GM18502 (cell line): ENCODE data around the gene COL24A1.
"Not testable (repeated sequence)": the region's sequence is repeated elsewhere in the genome, so short reads cannot be mapped to it uniquely, and the experiment has no call there.

Experiments
- ATAC-seq: cut with Tn5 transposase; IDR thresholded peaks from one replicate; pipeline ENCODE4 v1.9.1; 2021; ENCODE audit warnings: mild to moderate bottlenecking; ENCODE audit not compliant: unreplicated experiment, poor library complexity

The COL24A1 gene

DNA sequence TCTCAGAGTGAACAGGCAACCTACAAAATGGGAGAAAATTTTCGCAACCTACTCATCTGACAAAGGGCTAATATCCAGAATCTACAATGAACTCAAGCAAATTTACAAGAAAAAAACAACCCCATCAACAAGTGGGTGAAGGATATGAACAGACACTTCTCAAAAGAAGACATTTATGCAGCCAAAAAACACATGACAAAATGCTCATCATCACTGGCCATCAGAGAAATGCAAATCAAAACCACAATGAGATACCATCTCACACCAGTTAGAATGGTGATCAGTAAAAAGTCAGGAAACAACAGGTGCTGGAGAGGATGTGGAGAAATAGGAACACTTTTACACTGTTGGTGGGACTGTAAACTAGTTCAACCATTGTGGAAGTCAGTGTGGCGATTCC lies 323.4 kb downstream of the COL24A1 start:
- ATAC-seq: not testable (repeated sequence)

DNA sequence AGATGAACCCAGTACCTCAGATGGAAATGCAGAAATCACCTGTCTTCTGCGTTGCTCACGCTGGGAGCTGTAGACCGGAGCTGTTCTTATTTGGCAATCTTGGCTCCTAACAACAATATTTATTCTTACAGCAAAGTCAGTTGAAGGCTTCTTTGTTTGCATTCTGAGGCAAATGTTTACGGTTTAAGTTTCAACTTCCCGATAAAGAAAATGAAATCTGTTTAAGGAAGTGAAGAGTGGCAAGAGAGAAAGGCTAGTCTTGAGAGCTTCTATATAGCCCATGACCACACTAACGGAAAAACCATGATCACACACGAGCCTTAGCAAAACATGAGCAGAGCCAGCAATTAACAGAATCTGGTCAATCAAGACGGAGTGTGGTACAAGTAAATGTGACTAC lies 325.7 kb downstream of the COL24A1 start:
- ATAC-seq: no peak

DNA sequence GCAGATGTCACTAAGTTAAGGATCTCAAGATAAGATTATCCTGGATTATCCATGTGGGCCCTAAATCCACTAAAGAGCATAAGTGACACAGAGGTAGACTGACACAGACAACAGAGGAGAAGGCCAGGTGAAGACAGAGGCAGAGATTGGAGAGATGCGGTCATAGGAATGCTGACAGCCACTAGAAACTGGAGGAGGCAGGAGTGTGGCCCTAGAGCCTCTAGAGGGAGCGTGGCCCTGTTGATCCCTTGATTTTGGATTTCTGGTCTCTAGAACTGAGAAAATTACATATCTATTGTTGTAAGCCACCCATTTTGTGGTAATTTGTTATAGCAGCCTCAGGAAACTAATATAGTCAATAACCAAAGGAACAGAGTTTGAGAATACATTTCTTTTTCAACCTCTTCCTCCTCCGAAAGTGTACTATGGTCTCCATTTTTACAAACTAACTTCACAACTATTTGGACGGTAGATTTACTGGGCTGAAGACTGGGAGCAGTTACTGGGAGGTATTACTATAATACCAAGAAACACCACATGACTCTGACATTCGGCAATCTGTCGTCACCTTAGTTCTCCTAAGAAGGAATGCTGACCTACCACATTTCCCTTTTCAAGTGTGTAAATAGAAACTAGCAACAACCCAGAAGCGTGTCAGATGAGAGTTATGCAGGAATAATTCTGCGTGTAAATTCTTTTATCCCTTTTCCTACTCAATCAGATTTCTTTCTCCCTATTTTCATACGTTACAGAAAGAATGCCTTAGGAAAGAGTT lies 332.3 kb downstream of the COL24A1 start:
- ATAC-seq: no peak

DNA sequence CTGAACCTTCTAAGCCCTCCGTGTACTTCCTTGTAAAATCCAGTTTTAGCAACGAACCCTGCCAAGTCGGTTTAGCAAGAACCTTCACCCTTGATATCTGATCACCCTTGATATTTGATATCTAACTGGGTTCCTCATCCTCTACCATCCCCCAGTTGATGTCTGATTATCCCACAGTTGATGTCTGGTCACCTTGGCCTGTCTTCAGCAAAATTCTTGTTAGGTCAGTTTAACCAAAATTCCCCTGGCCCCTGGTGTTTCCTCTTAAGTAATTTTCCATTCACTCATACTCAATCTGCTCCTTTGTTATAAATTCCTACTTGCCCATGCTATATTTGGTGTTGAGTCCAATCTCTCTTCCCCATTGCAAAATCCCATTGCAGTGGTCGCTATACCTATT lies 333.9 kb downstream of the COL24A1 start:
- no peak for ATAC-seq

DNA sequence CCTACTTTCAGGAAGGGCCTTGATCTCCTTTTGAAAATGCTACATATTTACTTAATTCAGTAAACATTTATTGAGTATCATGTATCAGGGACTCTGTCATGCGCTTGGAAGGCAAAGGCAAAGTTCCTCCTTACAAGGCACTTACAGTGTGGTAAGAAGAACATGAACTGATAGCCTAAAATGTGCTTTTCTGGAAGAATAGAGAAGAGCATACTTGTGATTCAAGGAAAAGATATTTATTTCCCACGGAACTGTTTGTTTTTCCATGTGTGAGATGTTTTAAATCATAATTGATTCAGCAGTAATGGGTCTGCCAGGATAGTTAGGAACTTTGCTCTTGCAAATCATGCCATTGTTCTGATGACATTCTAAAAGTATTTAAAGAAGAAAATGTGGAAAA lies 338.2 kb downstream of the COL24A1 start:
- no peak for ATAC-seq

DNA sequence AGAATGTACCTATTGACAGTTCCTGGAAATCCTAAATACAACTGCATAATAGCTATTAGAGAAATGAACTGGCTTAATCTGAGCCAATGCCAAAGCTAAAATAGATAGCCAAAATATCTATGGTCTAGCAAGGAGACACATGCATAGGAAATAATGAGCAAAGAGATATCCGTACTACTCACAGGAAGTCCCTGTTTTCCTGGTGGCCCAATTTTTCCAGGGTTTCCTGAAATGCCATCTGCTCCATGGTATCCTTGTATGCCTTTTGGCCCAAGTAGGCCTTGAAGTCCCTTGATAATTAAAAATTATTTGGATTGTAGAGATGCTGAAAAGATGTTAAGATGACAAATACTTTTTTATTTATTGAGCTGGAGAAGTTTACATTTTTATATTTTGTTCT lies 340.0 kb downstream of the COL24A1 start:
- ATAC-seq: no peak

DNA sequence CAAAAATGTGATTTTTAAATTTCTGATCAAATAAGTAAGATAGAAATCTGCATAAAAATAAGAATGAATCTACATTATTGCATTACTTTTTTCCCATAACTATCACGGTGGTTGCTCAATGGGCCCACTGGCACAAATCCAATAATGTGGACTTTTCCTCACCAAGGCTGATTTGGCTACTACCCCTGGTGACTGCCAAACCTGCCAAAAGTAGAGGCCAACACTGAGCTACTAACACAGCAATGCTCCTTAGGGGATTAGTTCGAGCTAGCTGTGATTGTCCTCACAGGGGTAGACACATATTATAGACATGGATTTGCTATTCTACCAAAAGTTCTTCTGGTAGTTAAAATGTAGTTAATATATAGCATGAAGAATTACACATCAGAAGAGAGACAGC lies 340.7 kb downstream of the COL24A1 start:
- ATAC-seq: no peak

DNA sequence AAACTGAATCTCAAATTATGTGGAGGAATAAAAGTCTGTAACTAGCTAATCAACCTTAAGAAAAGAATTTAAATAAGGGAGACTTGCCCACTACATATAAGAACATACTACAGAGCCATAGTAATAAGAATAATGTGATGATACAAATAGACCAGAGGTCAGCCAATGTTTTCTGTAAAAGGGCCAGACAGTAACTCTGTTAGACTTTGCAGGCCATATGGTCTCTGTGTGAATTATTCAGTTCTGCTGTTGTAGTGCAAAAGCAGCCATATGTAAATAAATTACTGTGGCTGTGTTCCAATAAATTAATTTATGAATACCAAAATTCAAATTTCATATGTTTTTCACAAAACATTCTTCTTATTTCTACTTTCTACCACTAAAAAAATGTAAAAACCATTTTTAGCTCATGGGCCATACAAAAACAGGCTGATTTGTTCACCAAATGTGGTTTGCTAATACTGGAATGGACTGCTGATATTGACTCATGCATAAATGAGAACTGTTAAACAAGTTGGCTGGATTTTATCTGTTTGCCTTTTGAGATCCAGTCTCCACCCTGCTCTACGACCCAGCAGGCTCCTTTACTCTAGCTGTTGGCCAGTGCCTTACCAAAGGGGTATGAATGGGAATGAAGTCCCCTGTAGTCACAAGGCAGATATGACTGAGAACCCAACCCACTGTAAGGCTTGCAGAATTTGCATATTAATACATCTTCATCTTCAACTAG lies 350.2 kb downstream of the COL24A1 start:
- no peak for ATAC-seq

DNA sequence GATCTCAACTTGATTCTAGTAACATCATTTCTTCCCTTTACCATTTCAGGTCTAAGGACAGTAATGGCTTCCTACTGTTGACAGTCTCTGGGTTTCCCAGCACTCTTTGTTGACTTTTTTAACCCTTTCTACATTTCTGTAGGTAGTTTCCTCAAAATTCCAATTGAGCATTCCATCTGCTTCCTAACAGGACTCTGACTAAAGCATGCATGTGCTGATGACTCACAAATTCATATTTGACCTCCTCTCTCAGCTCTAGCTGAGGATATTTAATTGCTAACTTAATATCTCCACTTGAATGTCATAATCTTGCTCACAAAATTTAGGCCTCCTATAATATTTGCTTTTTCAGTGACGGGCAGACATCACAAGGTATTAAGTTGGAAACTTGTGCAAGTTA lies 355.1 kb downstream of the COL24A1 start:
- ATAC-seq: no peak

DNA sequence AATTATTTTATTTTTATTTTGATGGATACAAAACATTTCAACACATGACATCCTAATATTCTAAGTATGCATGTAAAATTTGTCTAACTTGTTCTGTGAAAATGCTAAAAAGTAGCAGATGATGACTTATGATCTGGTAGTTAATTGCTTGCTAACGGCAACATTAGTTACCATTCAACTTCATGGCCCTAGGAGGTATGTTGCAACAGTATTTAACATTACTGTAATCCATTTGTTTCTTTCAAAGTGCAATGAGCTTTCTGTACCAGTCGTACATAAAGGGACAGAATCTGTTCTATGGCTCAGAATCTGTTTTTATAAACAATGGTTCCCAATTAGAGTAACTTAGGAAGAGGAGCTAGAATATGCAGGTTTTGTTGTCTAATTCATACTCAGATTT lies 356.8 kb downstream of the COL24A1 start:
- no peak for ATAC-seq

DNA sequence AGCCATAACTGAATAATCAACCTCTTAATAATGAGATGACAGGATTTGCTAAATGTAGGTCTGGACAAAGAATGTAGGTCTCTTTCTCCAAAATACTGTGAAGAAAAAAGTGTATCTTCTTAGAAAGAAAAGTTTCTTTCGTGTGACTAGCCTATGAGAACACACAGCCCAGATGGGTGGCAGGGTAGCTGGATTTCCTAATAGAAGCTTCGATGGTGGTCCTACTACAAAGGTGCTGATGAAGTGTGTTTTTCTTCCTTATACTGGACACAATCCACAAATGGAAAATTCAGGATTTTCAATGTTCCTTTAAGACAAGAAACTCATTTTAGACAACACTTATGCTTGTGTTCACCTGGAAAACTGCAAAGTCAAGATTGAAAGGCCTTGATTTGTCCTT lies 358.2 kb downstream of the COL24A1 start:
- no peak for ATAC-seq

DNA sequence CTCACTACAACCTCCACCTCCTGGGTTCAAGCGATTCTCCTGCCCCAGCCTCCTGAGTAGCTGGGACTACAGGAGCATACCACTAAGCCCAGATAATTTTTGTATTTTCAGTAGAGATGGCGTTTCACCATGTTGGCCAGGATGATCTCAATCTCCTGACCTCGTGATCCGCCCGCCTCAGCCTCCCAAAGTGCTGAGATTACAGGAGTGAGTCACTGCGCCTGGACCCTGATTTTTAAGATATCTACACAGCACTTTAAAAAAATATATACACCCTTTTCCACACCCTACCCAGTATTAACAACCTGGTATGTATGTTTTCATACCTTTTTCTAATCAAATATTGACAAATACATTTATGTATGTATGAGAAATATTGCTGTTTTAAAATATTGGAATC lies 379.6 kb downstream of the COL24A1 start:
- not testable (repeated sequence) for ATAC-seq

DNA sequence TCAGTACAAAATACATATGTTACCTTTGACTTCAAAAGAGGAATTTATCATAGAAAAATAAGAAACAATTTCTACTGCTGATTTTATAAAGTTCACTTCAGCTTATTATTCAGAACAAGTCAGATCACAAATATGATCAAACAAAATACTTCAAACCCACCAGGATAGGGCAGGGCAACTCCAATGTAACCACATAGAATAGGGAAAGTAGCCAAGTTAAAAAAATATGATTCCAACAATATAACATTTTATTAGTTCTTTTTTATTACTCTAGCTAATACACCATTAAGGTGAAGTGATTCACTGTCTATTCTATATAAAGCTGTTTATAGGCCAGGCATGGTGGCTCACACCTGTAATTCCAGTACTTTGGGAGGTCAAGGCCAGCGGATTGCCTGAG lies 393.8 kb downstream of the COL24A1 start:
- ATAC-seq: no peak

DNA sequence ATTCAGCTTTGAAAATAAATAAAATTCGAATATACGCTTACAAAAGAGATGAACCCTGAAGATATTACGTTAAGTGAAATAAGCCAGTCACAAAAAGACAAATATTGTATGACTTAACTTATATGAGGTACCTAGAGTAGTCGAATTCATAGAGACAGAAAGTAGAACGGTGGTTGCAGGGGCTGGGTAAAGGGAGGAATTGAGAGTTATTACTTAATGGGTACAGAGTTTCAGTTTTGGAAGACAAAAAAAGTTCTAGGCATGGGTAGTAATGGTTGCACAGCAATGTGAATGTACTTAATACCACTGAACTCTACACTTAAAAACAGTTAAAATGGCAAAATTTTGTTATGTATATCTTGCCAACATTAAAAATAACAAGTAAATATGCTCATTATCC lies 399.7 kb downstream of the COL24A1 start:
- ATAC-seq: no peak

DNA sequence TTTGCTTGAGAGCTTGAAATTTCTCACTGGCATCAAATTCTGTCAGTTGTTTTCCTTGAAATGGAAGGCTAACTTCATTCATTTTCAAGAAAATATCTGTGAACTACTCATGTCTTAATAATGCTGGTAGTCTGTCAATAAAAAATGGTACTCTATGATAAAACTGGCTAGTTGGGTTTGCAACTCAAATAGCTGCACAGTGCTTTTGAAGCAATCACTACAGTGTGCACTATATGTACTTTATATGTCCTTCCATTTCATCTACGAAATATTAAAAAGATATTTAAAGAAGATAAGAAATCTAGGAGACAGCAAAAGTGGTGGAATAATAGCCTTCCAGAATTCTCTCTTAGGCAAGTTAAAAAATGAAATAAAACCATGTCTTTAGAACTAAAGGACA lies 408.5 kb downstream of the COL24A1 start:
- ATAC-seq: no peak

DNA sequence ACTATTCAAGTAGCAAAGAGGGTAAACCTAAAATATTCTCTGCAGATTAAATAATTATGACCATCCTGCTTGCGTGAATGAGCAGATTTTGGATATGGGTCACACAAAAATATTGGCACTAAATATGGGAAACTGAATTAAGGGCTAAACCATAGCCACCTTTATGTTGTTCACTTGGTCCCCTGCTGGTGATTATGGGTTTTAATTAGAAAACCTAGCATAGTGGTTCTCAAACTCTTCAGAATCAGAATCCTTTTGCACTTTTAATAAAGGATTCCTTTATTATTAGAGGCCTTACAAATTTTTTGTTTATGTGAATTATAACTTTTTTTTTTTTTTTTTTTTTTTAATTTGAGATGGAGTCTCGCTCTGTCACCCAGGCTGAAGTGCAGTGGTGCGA lies 409.8 kb downstream of the COL24A1 start:
- no peak for ATAC-seq

DNA sequence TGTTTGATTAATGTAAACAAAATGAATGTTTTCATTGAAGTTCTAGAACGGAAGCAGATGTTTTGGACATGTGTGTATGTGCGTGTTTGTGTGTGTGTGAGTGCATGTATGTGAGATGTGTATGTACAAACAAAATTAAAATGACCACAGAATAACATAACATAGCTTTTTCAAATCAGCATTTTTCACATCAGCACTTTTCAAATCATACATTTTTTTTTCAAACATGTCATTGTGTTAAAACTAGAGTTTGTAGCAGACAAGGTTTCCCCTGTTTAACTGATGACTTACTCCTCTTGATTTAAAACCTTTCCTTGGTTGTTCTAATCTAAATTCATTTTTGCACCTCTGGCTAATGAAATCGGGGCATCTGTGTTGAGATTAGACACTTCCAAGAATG lies 412.8 kb downstream of the COL24A1 start:
- no peak for ATAC-seq

DNA sequence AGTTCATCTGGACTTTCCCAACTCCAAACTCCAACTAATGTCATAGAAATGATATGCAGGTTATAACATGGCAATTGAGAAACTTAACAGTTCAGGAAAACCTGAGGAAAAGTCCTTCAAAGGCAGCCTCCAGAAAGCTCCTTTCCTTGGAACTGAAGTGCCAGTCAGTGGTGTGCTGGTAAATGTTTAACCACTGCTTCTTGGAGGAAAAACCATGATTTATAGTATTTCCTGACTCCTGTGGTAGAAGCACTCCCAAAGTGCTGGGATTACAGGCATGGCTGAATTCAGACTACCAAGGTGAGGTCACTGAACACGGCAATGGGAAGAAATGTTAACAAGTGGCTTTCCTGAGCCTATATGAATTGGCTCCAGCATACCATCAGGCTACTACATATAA lies 421.6 kb downstream of the COL24A1 start:
- no peak for ATAC-seq

DNA sequence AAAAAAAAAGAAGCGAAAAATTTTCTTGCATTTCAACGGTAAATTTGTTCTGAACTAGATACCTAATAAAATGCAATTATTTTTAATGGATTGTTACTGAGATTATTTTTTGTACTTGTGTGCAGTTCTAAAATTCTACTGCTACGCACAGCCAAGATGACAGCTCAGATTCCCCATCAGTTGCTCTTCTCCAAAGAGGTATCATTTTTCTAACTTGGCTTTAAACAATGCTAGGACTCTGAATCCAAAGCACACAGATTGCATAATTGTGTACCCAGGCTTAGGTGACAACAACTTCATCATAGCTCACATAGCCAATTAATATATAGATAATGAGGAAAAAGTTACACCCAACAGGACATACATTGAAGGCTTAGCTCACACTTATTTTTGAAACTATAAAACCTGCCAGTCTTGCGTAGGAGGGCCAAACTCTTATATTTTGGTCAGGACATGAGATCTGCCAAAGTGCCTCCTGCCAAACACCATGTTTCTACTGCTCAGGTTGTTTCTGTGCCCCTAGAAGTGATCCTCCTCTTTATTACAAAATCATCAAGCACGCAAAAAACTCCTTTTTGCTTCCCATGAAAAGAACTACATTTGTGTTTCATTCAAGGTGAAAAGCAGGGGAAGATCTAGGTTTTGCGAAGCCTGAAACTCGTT lies 437.8 kb downstream of the COL24A1 start:
- no peak for ATAC-seq

DNA sequence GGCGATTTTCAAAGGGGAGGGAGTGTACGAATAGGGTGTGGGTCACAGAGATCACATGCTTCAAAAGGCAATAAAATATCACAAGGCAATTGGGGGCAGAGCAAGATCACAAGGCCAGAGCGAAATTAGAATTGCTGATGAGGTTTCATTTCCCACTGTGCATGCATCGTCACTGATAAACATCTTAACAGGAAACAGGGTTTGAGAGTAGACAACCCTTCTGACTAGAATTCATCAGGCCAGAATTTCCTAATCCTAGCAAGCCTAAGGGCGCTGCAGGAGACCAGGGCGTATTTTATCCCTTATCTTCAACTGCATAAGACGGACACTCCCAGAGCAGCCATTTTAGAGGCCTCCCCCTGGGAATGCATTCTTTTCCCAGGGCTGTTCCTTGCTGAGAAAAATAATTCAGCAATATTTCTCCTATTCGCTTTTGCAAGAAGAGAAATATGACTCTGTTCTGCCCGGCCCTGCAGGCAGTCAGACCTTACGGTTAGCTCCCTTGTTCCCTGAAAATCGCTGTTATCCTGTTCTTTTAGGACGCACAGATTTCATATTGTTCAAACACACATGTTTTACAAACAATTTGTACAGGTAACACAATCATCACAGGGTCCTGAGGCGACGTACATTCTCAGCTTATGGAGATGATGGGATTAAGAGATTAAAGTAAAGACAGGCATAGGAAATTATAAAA lies 442.0 kb downstream of the COL24A1 start:
- ATAC-seq: not testable (repeated sequence)

DNA sequence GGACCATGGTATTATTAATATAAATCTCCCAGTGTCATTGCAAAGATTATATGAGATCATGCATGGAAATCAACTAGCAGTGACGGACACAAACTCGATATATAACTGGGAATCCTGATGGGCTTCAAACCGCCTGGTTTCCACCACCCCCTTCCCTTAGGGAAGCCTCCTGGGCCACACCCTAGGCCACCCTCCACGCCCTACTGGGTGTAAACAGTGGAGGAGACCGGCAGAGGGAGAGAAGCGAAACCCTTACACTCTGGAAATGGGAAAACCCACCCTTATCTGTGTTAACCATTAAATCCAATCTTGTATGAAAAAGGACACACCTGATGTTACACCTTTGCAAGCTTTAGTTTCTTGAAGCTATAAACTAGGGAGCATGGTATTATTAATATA lies 447.7 kb downstream of the COL24A1 start:
- no peak for ATAC-seq
